Trophoblast cell (in vitro differentiated cells and primary cell): ENCODE data around the gene CPA4.
A peak's percentile ranks its signal among the peaks of the same experiment; 100 is the strongest.

Experiments used
- DNase-seq, 2 donors: peaks; one replicate each; pipeline ENCODE4 v3.0.0-alpha.2; 2016
- H2AFZ ChIP-seq: 2 replicates; pipeline ENCODE4 v1.6.1; 2013; ENCODE audit warnings: low read length, moderate library complexity, mild to moderate bottlenecking; ENCODE audit not compliant: insufficient read depth, poor library complexity
- H2AK5ac ChIP-seq: 2 replicates; pipeline ENCODE4 v1.6.1; 2013; ENCODE audit warnings: mild to moderate bottlenecking, low read length
- H2BK120ac ChIP-seq: 2 replicates; pipeline ENCODE4 v1.6.1; 2013; ENCODE audit warnings: low read length, mild to moderate bottlenecking, moderate library complexity; ENCODE audit not compliant: insufficient read depth, poor library complexity
- H2BK12ac ChIP-seq: 2 replicates; pipeline ENCODE4 v1.6.1; 2013; ENCODE audit warnings: mild to moderate bottlenecking, low read length, moderate library complexity
- H2BK5ac ChIP-seq: 2 replicates; pipeline ENCODE4 v1.6.1; 2013; ENCODE audit warnings: low read length, low read depth, moderate library complexity, mild to moderate bottlenecking; ENCODE audit not compliant: poor library complexity
- H3K14ac ChIP-seq: 2 replicates; pipeline ENCODE4 v1.6.1; 2013; ENCODE audit warnings: mild to moderate bottlenecking, low read length
- H3K18ac ChIP-seq: 2 replicates; pipeline ENCODE4 v1.6.1; 2013; ENCODE audit warnings: mild to moderate bottlenecking, low read length
- H3K23ac ChIP-seq: 2 replicates; pipeline ENCODE4 v1.6.1; 2013; ENCODE audit warnings: low read length
- H3K27ac ChIP-seq: 2 replicates; pipeline ENCODE4 v1.5.1; 2013; ENCODE audit warnings: low read depth, mild to moderate bottlenecking, inconsistent platforms, low read length, moderate library complexity
- H3K27me3 ChIP-seq: 2 replicates; pipeline ENCODE4 v1.6.1; 2013; ENCODE audit warnings: inconsistent platforms, mild to moderate bottlenecking, low read length, moderate library complexity; ENCODE audit not compliant: insufficient read depth
- H3K36me3 ChIP-seq, 2 experiments: 1 replicate in 1 of 2; 2 replicates in 1 of 2; pipeline ENCODE4 v1.6.1; 2013; ENCODE audit warnings: low read length in 2 of 2, mild to moderate bottlenecking in 2 of 2, moderate library complexity in 1 of 2; ENCODE audit not compliant: insufficient read depth in 2 of 2, control insufficient read depth in 1 of 2
- H3K4ac ChIP-seq: 2 replicates; pipeline ENCODE4 v1.6.1; 2013; ENCODE audit warnings: low read depth, mild to moderate bottlenecking, low read length, moderate library complexity
- H3K4me1 ChIP-seq, 2 experiments: 1 replicate in 1 of 2; 2 replicates in 1 of 2; pipeline ENCODE4 v1.6.1; 2013; ENCODE audit warnings: low read length in 2 of 2, mild to moderate bottlenecking in 2 of 2, moderate library complexity in 1 of 2; ENCODE audit not compliant: insufficient read depth in 2 of 2, control insufficient read depth in 1 of 2
- H3K4me2 ChIP-seq: 2 replicates; pipeline ENCODE4 v1.6.1; 2013; ENCODE audit warnings: inconsistent platforms, mild to moderate bottlenecking, low read length, moderate library complexity
- H3K4me3 ChIP-seq: 2 replicates; pipeline ENCODE4 v1.5.1; 2013; ENCODE audit warnings: mild to moderate bottlenecking, low read depth, low read length, inconsistent platforms
- H3K79me1 ChIP-seq: one replicate; pipeline ENCODE4 v1.6.1; 2013; ENCODE audit warnings: low read length
- H3K79me2 ChIP-seq: 2 replicates; pipeline ENCODE4 v1.6.1; 2013; ENCODE audit warnings: low read length, mild to moderate bottlenecking; ENCODE audit not compliant: control insufficient read depth, insufficient read depth, poor library complexity
- H3K9ac ChIP-seq: 2 replicates; pipeline ENCODE4 v1.6.1; 2013; ENCODE audit warnings: mild to moderate bottlenecking, low read length
- H3K9me3 ChIP-seq: 2 replicates; pipeline ENCODE4 v1.6.1; 2013; ENCODE audit warnings: low read depth, mild to moderate bottlenecking, control low read depth, inconsistent platforms, low read length; ENCODE audit not compliant: insufficient read depth
- H4K12ac ChIP-seq: 2 replicates; pipeline ENCODE4 v1.6.1; 2013; ENCODE audit warnings: low read depth, mild to moderate bottlenecking, low read length, moderate library complexity
- H4K8ac ChIP-seq: 2 replicates; pipeline ENCODE4 v1.6.1; 2013; ENCODE audit warnings: low read depth, mild to moderate bottlenecking, low read length, moderate library complexity
- H4K91ac ChIP-seq: one replicate; pipeline ENCODE4 v1.6.1; 2013; ENCODE audit warnings: low read depth, mild to moderate bottlenecking, low read length, moderate library complexity
- WGBS: extraction: QIAGEN DNeasy Blood & Tissue Kit; methylation state at CpG from one replicate; pipeline ENCODE4 v1.1.7; 2013; ENCODE audit warnings: missing lambda C conversion rate; ENCODE audit not compliant: insufficient read length, insufficient coverage; ENCODE audit errors: extremely low coverage; 5-methylcytosine and 5-hydroxymethylcytosine counted together

CPA4 gene

DNA sequence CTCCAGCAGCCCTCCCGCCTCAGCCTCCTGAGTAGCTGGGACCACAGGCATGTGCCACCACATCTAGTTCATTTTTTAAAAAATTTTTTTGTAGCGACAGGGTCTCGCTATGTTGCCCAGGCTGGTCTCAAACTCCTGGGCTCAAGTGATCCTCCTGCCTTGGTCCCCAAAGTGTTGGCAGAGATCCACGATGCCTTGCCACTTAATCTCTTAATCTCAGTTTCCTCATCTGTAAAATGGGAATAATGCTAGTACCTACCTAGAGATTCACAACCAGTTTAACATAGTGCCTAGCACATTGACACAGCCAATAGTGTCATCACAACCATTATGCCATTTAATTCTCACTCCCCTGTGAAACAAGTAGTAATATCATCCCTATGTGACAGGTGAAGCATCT, 4.8 kb upstream of the CPA4 start:
- Histone ChIP-seq H2BK120ac (no peak overlapping the region), H3K36me3 (no peaks in the 10 kb centered on the region), H3K9ac (no peak overlapping the region), H3K4me2 (no peak overlapping the region), H3K4ac (no peak overlapping the region), H2BK12ac (no peak overlapping the region), H3K9me3 (no peaks in the 10 kb centered on the region), H3K4me1 (peaks cover 0 to 3% of the 10 kb centered on the region in 2 experiments), H2AFZ (no peak overlapping the region), H2BK5ac (no peak overlapping the region), H3K79me1 (peaks cover 6% of the 10 kb centered on the region), H3K27me3 (no peaks in the 10 kb centered on the region), H3K23ac (no peak overlapping the region), H3K4me3 (no peak overlapping the region), H4K8ac (no peak overlapping the region), H2AK5ac (no peak overlapping the region), H3K79me2 (no peaks in the 10 kb centered on the region), H3K27ac (no peak overlapping the region), H3K14ac (no peak overlapping the region), H3K18ac (no peak overlapping the region), H4K91ac (no peak overlapping the region), H4K12ac (no peak overlapping the region)
- no CpG with 5 or more reads among the region's 4 CpGs for WGBS
- no peak for DNase-seq

DNA sequence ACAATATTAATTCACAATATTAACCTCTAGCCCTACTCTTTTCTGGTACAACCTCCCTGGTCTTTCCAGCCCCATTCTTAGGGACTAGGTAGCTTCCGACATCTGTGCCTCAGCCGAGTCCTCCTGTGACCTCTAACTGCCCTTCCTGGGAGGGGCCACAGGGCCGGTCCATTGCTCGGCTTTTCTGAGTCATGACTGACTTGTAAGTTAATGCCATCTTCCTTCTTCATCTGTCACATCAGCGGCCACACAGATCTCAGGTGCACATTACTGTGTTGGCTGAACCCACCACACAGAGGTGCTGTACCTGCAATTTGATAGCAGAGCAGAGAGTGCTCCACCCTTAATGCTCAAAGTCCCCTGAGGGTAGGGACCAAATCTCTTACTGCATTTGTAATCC, 4.1 kb upstream of the CPA4 start:
- no peak overlapping the region for H2AK5ac ChIP-seq
- peaks cover 1% of the 10 kb centered on the region for H3K9me3 ChIP-seq
- H3K9ac ChIP-seq, result no peak overlapping the region
- no peaks in the 10 kb centered on the region for H3K27me3 ChIP-seq
- no peak overlapping the region for H3K27ac ChIP-seq
- H3K4me3 ChIP-seq, result no peak overlapping the region
- no peak overlapping the region for H3K4ac ChIP-seq
- H3K14ac ChIP-seq, result no peak overlapping the region
- no peak overlapping the region for H3K4me2 ChIP-seq
- DNase-seq, result no peak
- peaks cover 0 to 3% of the 10 kb centered on the region in 2 experiments for H3K4me1 ChIP-seq
- H3K79me1 ChIP-seq, result peaks cover 6% of the 10 kb centered on the region
- H4K12ac ChIP-seq, result no peak overlapping the region
- no peak overlapping the region for H3K18ac ChIP-seq
- no peak overlapping the region for H2AFZ ChIP-seq
- H3K36me3 ChIP-seq, result no peaks in the 10 kb centered on the region
- H2BK120ac ChIP-seq, result no peak overlapping the region
- H4K8ac ChIP-seq, result no peak overlapping the region
- H3K79me2 ChIP-seq, result no peaks in the 10 kb centered on the region
- H2BK12ac ChIP-seq, result no peak overlapping the region
- no peak overlapping the region for H3K23ac ChIP-seq
- H4K91ac ChIP-seq, result no peak overlapping the region
- WGBS, result no CpG with 5 or more reads among the region's 5 CpGs
- no peak overlapping the region for H2BK5ac ChIP-seq

DNA sequence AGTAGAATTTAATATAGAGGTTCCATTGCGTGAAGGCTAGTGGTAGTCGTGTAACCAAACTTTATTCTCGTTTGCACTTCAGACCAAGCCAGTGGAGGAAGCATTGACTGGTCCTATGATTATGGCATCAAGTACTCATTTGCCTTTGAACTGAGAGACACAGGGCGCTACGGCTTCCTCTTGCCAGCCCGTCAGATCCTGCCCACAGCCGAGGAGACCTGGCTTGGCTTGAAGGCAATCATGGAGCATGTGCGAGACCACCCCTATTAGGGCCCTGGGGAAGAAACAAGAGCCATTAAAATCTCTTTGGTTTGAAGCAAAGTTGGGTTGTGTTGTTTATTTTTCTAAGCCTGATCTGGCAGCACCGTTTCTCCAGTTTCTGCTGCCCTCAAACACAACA, 3.5 kb upstream of the CPA4 start:
- Histone ChIP-seq H3K79me2 (no peaks in the 10 kb centered on the region), H3K36me3 (no peaks in the 10 kb centered on the region), H3K18ac (no peak overlapping the region), H3K9ac (no peak overlapping the region), H3K79me1 (peaks cover 5% of the 10 kb centered on the region), H3K4me1 (peaks cover 0 to 6% of the 10 kb centered on the region in 2 experiments), H3K27ac (no peak overlapping the region), H3K4me2 (no peak overlapping the region), H4K8ac (peak overlapping the region; percentile 43), H3K23ac (no peak overlapping the region), H2AFZ (no peak overlapping the region), H3K9me3 (peaks cover 1% of the 10 kb centered on the region), H4K91ac (no peak overlapping the region), H2BK5ac (no peak overlapping the region), H4K12ac (no peak overlapping the region), H3K4me3 (no peak overlapping the region), H2BK12ac (peak overlapping the region; percentile 71), H2BK120ac (peak overlapping the region; percentile 78), H3K27me3 (no peaks in the 10 kb centered on the region), H3K4ac (no peak overlapping the region), H2AK5ac (no peak overlapping the region), H3K14ac (no peak overlapping the region)
- WGBS, result no CpG with 5 or more reads among the region's 9 CpGs
- DNase-seq, result no peak

DNA sequence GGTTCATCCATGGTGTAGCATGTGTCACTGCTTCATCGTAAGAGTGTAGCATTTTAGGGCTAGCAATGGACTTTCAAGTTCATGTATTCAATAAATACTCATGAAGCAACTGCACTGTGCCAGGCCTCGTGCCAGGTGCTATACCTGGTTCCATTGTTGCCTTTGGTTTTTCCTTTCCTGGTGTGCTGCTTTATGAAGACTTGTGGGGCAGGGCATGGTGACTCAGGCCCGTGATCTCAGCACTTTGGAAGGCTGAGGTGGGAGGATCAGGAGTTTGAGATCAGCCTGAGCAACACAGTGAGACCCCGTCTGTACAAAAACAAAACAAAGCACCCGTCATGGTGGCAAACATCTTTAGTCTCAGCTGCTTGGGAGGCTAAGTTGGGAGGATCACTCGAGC, 2.2 kb upstream of the CPA4 start:
- no peak overlapping the region for H3K9ac ChIP-seq
- no peak overlapping the region for H3K14ac ChIP-seq
- H3K9me3 ChIP-seq, result peaks cover 4% of the 10 kb centered on the region
- H3K27ac ChIP-seq, result no peak overlapping the region
- DNase-seq, result peak in 1 of 2 donors; percentile 44
- peaks cover 2 to 13% of the 10 kb centered on the region in 2 experiments for H3K4me1 ChIP-seq
- H4K91ac ChIP-seq, result no peak overlapping the region
- no peaks in the 10 kb centered on the region for H3K36me3 ChIP-seq
- H3K79me2 ChIP-seq, result no peaks in the 10 kb centered on the region
- no CpG with 5 or more reads among the region's 6 CpGs for WGBS
- no peak overlapping the region for H3K23ac ChIP-seq
- H3K79me1 ChIP-seq, result peaks cover 5% of the 10 kb centered on the region
- no peaks in the 10 kb centered on the region for H3K27me3 ChIP-seq
- no peak overlapping the region for H2AK5ac ChIP-seq
- H2BK120ac ChIP-seq, result no peak overlapping the region
- H3K4me2 ChIP-seq, result no peak overlapping the region
- no peak overlapping the region for H2BK12ac ChIP-seq
- no peak overlapping the region for H3K4me3 ChIP-seq
- no peak overlapping the region for H4K12ac ChIP-seq
- H2BK5ac ChIP-seq, result no peak overlapping the region
- H4K8ac ChIP-seq, result no peak overlapping the region
- H2AFZ ChIP-seq, result no peak overlapping the region
- no peak overlapping the region for H3K18ac ChIP-seq
- H3K4ac ChIP-seq, result no peak overlapping the region
